Fibroblast of lung (primary cell): ENCODE measurements around the gene CHRNA3. TPM values are rescaled to one million over a fixed set of nuclear protein-coding genes. Genes with fewer than 3 reads are reported as not detected.

Source experiments
- DNase-seq, 2 donors: peaks; one replicate each; pipeline versions ENCODE4 v3.0.0 to v3.0.0-alpha.2; 2010; ENCODE audit warnings: low read depth in 2 of 2
- H2AFZ ChIP-seq: 2 replicates; pipeline ENCODE4 v1.5.1; 2012; ENCODE audit warnings: low read length, control low read depth, inconsistent platforms
- H3K27ac ChIP-seq: 2 replicates; pipeline ENCODE4 v1.5.1; 2011; ENCODE audit warnings: low read length, control low read depth; ENCODE audit not compliant: insufficient read depth
- H3K27me3 ChIP-seq: 2 replicates; pipeline ENCODE4 v1.5.1; 2011; ENCODE audit warnings: mild to moderate bottlenecking, low read length; ENCODE audit not compliant: control insufficient read depth, insufficient read depth
- H3K36me3 ChIP-seq: 2 replicates; pipeline ENCODE4 v1.5.1; 2011; ENCODE audit warnings: low read length; ENCODE audit not compliant: control insufficient read depth, insufficient read depth
- H3K4me1 ChIP-seq: 2 replicates; pipeline ENCODE4 v1.5.1; 2011; ENCODE audit warnings: low read length; ENCODE audit not compliant: control insufficient read depth, insufficient read depth; ENCODE audit errors: extremely low read depth
- H3K4me2 ChIP-seq: 2 replicates; pipeline ENCODE4 v1.5.1; 2011; ENCODE audit warnings: low read length, control low read depth; ENCODE audit not compliant: insufficient read depth; ENCODE audit errors: extremely low read depth
- H3K4me3 ChIP-seq, 4 experiments: fragments of 200-600 bp in 1 of 4; sonication (generic) in 1 of 4; replicated peaks in 1 of 4; 2 replicates each; pipeline ENCODE4 v1.5.1; 2011 to 2016; ENCODE audit warnings: low read length in 4 of 4, low read depth in 3 of 4, mild to moderate bottlenecking in 3 of 4, control low read depth in 2 of 4, inconsistent platforms in 1 of 4, mixed read lengths in 1 of 4; ENCODE audit not compliant: insufficient read depth in 1 of 4; ENCODE audit errors: control extremely low read depth in 1 of 4
- H3K79me2 ChIP-seq: 2 replicates; pipeline ENCODE4 v1.5.1; 2012; ENCODE audit warnings: mild to moderate bottlenecking, low read length, inconsistent platforms; ENCODE audit not compliant: control insufficient read depth, insufficient read depth
- H3K9ac ChIP-seq: 2 replicates; pipeline ENCODE4 v1.5.1; 2011; ENCODE audit warnings: mild to moderate bottlenecking, low read length, control low read depth; ENCODE audit not compliant: insufficient read depth
- H3K9me3 ChIP-seq: 2 replicates; pipeline ENCODE4 v1.5.1; 2012; ENCODE audit warnings: low read depth, low read length; ENCODE audit not compliant: control insufficient read depth, insufficient read depth
- H4K20me1 ChIP-seq: 2 replicates; pipeline ENCODE4 v1.5.1; 2011; ENCODE audit warnings: low read length; ENCODE audit not compliant: control insufficient read depth, insufficient read depth; ENCODE audit errors: extremely low read depth
- CTCF ChIP-seq, 2 donors: IDR thresholded peaks in 1 of 2; conservative IDR thresholded peaks in 1 of 2; 1 replicate in 1 of 2; 2 replicates in 1 of 2; pipeline ENCODE4 v1.5.1; 2011 to 2012; ENCODE audit warnings: low read length in 2 of 2, control low read depth in 1 of 2, inconsistent platforms in 1 of 2, low read depth in 1 of 2, mild to moderate bottlenecking in 1 of 2
- EZH2 ChIP-seq: IDR thresholded peaks from 2 replicates; pipeline ENCODE4 v1.5.1; 2012; ENCODE audit warnings: low read length, control low read depth, mild to moderate bottlenecking; ENCODE audit errors: missing control alignments
- polyA plus RNA-seq, 2 donors: library from polyadenylated mRNA; depleted of rRNA in 1 of 2; stranded (reverse) in 1 of 2; unstranded in 1 of 2; fragments of >200 nt; gene quantifications; 2 replicates each; pipeline ENCODE4 v1.2.1, GENCODE V29; 2011 to 2012; ENCODE audit warnings: missing spikeins in 1 of 2
- total RNA-seq: library from RNA; depleted of rRNA; stranded (reverse); fragments of >200 nt; gene quantifications from 2 replicates; pipeline ENCODE4 v1.2.1, GENCODE V29; 2014

The CHRNA3 gene
- total and polyA plus RNA-seq, 2 donors (not counting 1 experiment from before 2014, with no cell fraction given), result not detected

- H3K36me3 ChIP-seq, result no peaks in the 10 kb centered on the region
- H3K27me3 ChIP-seq, result no peaks in the 10 kb centered on the region
- H3K4me2 ChIP-seq, result no peak overlapping the region
- H3K4me3 ChIP-seq, result no peak overlapping the region
- H2AFZ ChIP-seq, result no peak overlapping the region
- DNase-seq, result no peak
- no peaks in the 10 kb centered on the region for H4K20me1 ChIP-seq
- H3K27ac ChIP-seq, result no peak overlapping the region
- H3K4me1 ChIP-seq, result no peaks in the 10 kb centered on the region
- no peaks in the 10 kb centered on the region for H3K9me3 ChIP-seq
- H3K9ac ChIP-seq, result no peak overlapping the region
- TF ChIP-seq CTCF (conservative IDR thresholded peaks at IDR 0.05 in 1 of 2, IDR thresholded peaks at IDR 0.05 in 1 of 2; ENCODE audit: low read depth in 1 of 2, low read length in 2 of 2) (no peak), EZH2 (no peak)
- no peaks in the 10 kb centered on the region for H3K79me2 ChIP-seq
Observed at GRCh38 chr15:78667578-78668236, 46.9 kb upstream of the CHRNA3 start.

DNA sequence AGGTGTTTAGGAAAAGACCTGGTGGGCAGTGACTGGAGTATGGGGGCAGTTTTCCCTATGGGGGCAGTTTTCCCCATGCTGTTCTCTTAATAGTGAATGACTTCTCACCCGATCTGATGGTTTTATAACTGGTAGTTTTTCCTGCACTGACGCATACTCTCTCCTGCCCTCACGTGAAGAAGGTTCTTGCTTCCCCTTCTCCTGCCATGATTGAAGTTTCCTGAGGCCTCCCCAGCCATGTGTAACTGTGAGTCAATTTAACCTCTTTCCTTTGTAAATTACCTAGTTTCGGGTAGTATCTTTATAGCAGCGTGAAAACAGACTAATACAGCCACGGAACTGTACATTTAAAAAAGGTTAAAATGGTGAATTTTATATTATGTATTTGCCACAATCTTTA, 45.2 kb upstream of the CHRNA3 start:
- H3K27me3 ChIP-seq, result no peaks in the 10 kb centered on the region
- H2AFZ ChIP-seq, result no peak overlapping the region
- no peaks in the 10 kb centered on the region for H3K79me2 ChIP-seq
- H3K4me1 ChIP-seq, result no peaks in the 10 kb centered on the region
- H3K9ac ChIP-seq, result no peak overlapping the region
- H3K4me3 ChIP-seq, result no peak overlapping the region
- no peak overlapping the region for H3K27ac ChIP-seq
- no peaks in the 10 kb centered on the region for H3K36me3 ChIP-seq
- no peaks in the 10 kb centered on the region for H4K20me1 ChIP-seq
- no peaks in the 10 kb centered on the region for H3K9me3 ChIP-seq
- H3K4me2 ChIP-seq, result no peak overlapping the region
- no peak for DNase-seq
- no peak for TF ChIP-seq EZH2
- no peak for TF ChIP-seq CTCF (conservative IDR thresholded peaks at IDR 0.05 in 1 of 2, IDR thresholded peaks at IDR 0.05 in 1 of 2; ENCODE audit: low read depth in 1 of 2, low read length in 2 of 2)

GRCh38 chr15:78663703-78664102, 42.9 kb upstream of the CHRNA3 start:
- TF ChIP-seq EZH2, result no peak

More at GRCh38 chr15:78663703-78664102, 42.9 kb upstream of the CHRNA3 start:
- Histone ChIP-seq H3K27ac (no peak overlapping the region), H3K27me3 (no peaks in the 10 kb centered on the region), H3K4me2 (no peak overlapping the region), H3K4me3 (no peak overlapping the region), H3K9ac (no peak overlapping the region), H3K36me3 (no peaks in the 10 kb centered on the region), H3K79me2 (no peaks in the 10 kb centered on the region), H2AFZ (no peak overlapping the region), H3K4me1 (no peaks in the 10 kb centered on the region), H3K9me3 (no peaks in the 10 kb centered on the region), H4K20me1 (no peaks in the 10 kb centered on the region)
- DNase-seq, result no peak
